WTC11 (cell line): ENCODE data around the gene ZNF423. TPM values are rescaled to one million over a fixed set of nuclear protein-coding genes. Genes with fewer than 3 reads are reported as not detected.

Experiments used
- ATAC-seq: fragments of 200-7000 bp; cut with Tn5 transposase; 2 replicates; pipeline ENCODE4 v1.10.0; 2021; ENCODE audit warnings: mild to moderate bottlenecking, moderate library complexity
- CTCF ChIA-PET: fragments of 300-600 bp; sonication (Branson Sonifier 250); formaldehyde crosslinking; loops from one replicate; lab custom pipeline; 2021; ENCODE audit warnings: antibody characterized with exemption; lab: Charles Lee
- POLR2A ChIA-PET: fragments of 350-600 bp; sonication (Branson Sonifier 250); formaldehyde crosslinking; loops from one replicate; lab custom pipeline; 2021; ENCODE audit warnings: antibody characterized with exemption; lab: Charles Lee
- DNase-seq: peaks from one replicate; pipeline ENCODE4 v3.0.0; 2021; ENCODE audit warnings: low spot score
- H3K27ac Mint-ChIP-seq: 2 replicates; pipeline ENCODE4 v1.8.0; 2021; ENCODE audit warnings: mixed read lengths
- H3K27me3 Mint-ChIP-seq: 2 replicates; pipeline ENCODE4 v1.8.0; 2021; ENCODE audit warnings: low read depth, mild to moderate bottlenecking, moderate library complexity, mixed read lengths
- H3K36me3 Mint-ChIP-seq: 2 replicates; pipeline ENCODE4 v1.8.0; 2021; ENCODE audit warnings: mixed read lengths
- H3K4me1 Mint-ChIP-seq: 2 replicates; pipeline ENCODE4 v1.8.0; 2022; ENCODE audit warnings: mixed read lengths
- H3K4me3 Mint-ChIP-seq: 2 replicates; pipeline ENCODE4 v1.8.0; 2021; ENCODE audit warnings: mild to moderate bottlenecking, moderate library complexity, mixed read lengths
- H3K9me3 Mint-ChIP-seq: 2 replicates; pipeline ENCODE4 v1.8.0; 2021; ENCODE audit warnings: mixed read lengths
- CDX4 ChIP-seq: fragments of 250-450 bp; sonication (Bioruptor Pico); IDR thresholded peaks from 2 replicates; pipeline ENCODE4 v1.9.0; 2021; ENCODE audit warnings: moderate library complexity, mild to moderate bottlenecking, inconsistent platforms, borderline replicate concordance
- ELF4 ChIP-seq: sonication (generic); formaldehyde crosslinking; IDR thresholded peaks from 2 replicates; pipeline ENCODE4 v1.8.1; 2022; ENCODE audit warnings: low read depth, mild to moderate bottlenecking, moderate library complexity, missing genetic modification reagents
- EMX1 ChIP-seq: fragments of 250-450 bp; sonication (Bioruptor Pico); IDR thresholded peaks from 2 replicates; pipeline ENCODE4 v1.8.0; 2021; ENCODE audit warnings: mild to moderate bottlenecking
- FOXJ3 ChIP-seq: sonication (generic); formaldehyde crosslinking; IDR thresholded peaks from 2 replicates; pipeline ENCODE4 v1.9.0; 2021; ENCODE audit warnings: missing genetic modification reagents, mild to moderate bottlenecking, borderline replicate concordance
- GABPB1 ChIP-seq: sonication (generic); formaldehyde crosslinking; IDR thresholded peaks from 2 replicates; pipeline ENCODE4 v1.8.1; 2023; ENCODE audit warnings: mild to moderate bottlenecking, missing genetic modification reagents
- GRHL2 ChIP-seq: fragments of 250-450 bp; sonication (Bioruptor Pico); IDR thresholded peaks from 2 replicates; pipeline ENCODE4 v1.8.0; 2022; ENCODE audit warnings: mild to moderate bottlenecking, moderate library complexity; ENCODE audit not compliant: insufficient replicate concordance, severe bottlenecking
- HMGA2 ChIP-seq: fragments of 250-450 bp; sonication (Bioruptor Pico); IDR thresholded peaks from 2 replicates; pipeline ENCODE4 v1.4.0; 2021; ENCODE audit warnings: mild to moderate bottlenecking, moderate library complexity
- JAZF1 ChIP-seq: fragments of 250-450 bp; sonication (Bioruptor Pico); IDR thresholded peaks from 2 replicates; pipeline ENCODE4 v1.9.0; 2021; ENCODE audit warnings: moderate library complexity, mild to moderate bottlenecking, inconsistent platforms
- MXD4 ChIP-seq: fragments of 250-450 bp; sonication (Bioruptor Pico); IDR thresholded peaks from 2 replicates; pipeline ENCODE4 v1.8.0; 2021; ENCODE audit warnings: mild to moderate bottlenecking, moderate library complexity, borderline replicate concordance
- MYBL2 ChIP-seq: sonication (generic); formaldehyde crosslinking; IDR thresholded peaks from 2 replicates; pipeline ENCODE4 v1.8.1; 2023; ENCODE audit warnings: mild to moderate bottlenecking, moderate library complexity, missing genetic modification reagents
- SP1 ChIP-seq: sonication (generic); formaldehyde crosslinking; conservative IDR thresholded peaks from 2 replicates; pipeline ENCODE4 v1.8.1; 2022; ENCODE audit warnings: missing genetic modification reagents
- USF1 ChIP-seq: sonication (generic); formaldehyde crosslinking; IDR thresholded peaks from 2 replicates; pipeline ENCODE4 v1.8.0; 2022; ENCODE audit warnings: mild to moderate bottlenecking, missing genetic modification reagents
- USF2 ChIP-seq: sonication (generic); formaldehyde crosslinking; IDR thresholded peaks from 2 replicates; pipeline ENCODE4 v1.8.1; 2023; ENCODE audit warnings: mild to moderate bottlenecking, missing genetic modification reagents, moderate library complexity
- ZNF219 ChIP-seq: sonication (generic); formaldehyde crosslinking; IDR thresholded peaks from 2 replicates; pipeline ENCODE4 v1.8.0; 2023; ENCODE audit warnings: missing genetic modification reagents, mild to moderate bottlenecking, borderline replicate concordance
- total RNA-seq: library from RNA; stranded (reverse); gene quantifications from 3 replicates; pipeline ENCODE4 v1.2.3, GENCODE V29; 2021
- TF ChIP-seq, protein P1 (sequence below): sonication (generic); formaldehyde crosslinking; IDR thresholded peaks from 2 replicates; pipeline ENCODE4 v1.8.1; 2022; ENCODE audit warnings: mild to moderate bottlenecking, moderate library complexity, missing genetic modification reagents
- TF ChIP-seq, protein P2 (sequence below): fragments of 250-450 bp; sonication (Bioruptor Pico); IDR thresholded peaks from 2 replicates; pipeline ENCODE4 v2.1.2; 2022; ENCODE audit warnings: mild to moderate bottlenecking, moderate library complexity
- TF ChIP-seq, protein P3 (sequence below): sonication (generic); formaldehyde crosslinking; IDR thresholded peaks from 2 replicates; pipeline ENCODE4 v1.8.1; 2022; ENCODE audit warnings: missing genetic modification reagents, borderline replicate concordance
- TF ChIP-seq, protein P4 (sequence below): sonication (generic); formaldehyde crosslinking; conservative IDR thresholded peaks from 2 replicates; pipeline ENCODE4 v1.8.1; 2022; ENCODE audit warnings: mild to moderate bottlenecking, missing genetic modification reagents

Gene ZNF423
- total RNA-seq, 1 experiment from 2014 or later, result 38.8 TPM

- ChIA-PET POLR2A (interaction anchor here (0.6 kb wide), 1 partner anchor 19 kb away, joined by 6 read pairs; no protein-coding TSS in a partner anchor), CTCF (interaction anchor here (2.7 to 3.2 kb wide), 4 partner anchors 8 to 403 kb away, joined by 6 to 20 read pairs (median 16); no protein-coding TSS in a partner anchor)
- ATAC-seq, result no peak
- Mint-ChIP-seq H3K27ac (no peak overlapping the region), H3K9me3 (no peaks in the 10 kb centered on the region), H3K27me3 (no peaks in the 10 kb centered on the region), H3K36me3 (no peaks in the 10 kb centered on the region), H3K4me1 (peaks cover 2% of the 10 kb centered on the region; the same call in 1 of the 2 replicates), H3K4me3 (no peak overlapping the region)
- no peak for DNase-seq
- TF ChIP-seq GABPB1 (no peak), MYBL2 (no peak), HMGA2 (no peak), MXD4 (CRISPR knock-in tag) (no peak), JAZF1 (CRISPR knock-in tag) (no peak), USF1 (CRISPR knock-in tag) (no peak), EMX1 (CRISPR knock-in tag) (no peak), CDX4 (CRISPR knock-in tag) (no peak)
- TF ChIP-seq, protein P1, sequence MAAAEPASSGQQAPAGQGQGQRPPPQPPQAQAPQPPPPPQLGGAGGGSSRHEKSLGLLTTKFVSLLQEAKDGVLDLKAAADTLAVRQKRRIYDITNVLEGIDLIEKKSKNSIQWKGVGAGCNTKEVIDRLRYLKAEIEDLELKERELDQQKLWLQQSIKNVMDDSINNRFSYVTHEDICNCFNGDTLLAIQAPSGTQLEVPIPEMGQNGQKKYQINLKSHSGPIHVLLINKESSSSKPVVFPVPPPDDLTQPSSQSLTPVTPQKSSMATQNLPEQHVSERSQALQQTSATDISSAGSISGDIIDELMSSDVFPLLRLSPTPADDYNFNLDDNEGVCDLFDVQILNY (CRISPR knock-in tag), result no peak
- TF ChIP-seq, protein P2, sequence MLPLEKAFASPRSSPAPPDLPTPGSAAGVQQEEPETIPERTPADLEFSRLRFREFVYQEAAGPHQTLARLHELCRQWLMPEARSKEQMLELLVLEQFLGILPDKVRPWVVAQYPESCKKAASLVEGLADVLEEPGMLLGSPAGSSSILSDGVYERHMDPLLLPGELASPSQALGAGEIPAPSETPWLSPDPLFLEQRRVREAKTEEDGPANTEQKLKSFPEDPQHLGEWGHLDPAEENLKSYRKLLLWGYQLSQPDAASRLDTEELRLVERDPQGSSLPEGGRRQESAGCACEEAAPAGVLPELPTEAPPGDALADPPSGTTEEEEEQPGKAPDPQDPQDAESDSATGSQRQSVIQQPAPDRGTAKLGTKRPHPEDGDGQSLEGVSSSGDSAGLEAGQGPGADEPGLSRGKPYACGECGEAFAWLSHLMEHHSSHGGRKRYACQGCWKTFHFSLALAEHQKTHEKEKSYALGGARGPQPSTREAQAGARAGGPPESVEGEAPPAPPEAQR (CRISPR knock-in tag), result no peak
Measured at GRCh38 chr16:49554681-49555080, 301.2 kb downstream of the ZNF423 start.

DNA sequence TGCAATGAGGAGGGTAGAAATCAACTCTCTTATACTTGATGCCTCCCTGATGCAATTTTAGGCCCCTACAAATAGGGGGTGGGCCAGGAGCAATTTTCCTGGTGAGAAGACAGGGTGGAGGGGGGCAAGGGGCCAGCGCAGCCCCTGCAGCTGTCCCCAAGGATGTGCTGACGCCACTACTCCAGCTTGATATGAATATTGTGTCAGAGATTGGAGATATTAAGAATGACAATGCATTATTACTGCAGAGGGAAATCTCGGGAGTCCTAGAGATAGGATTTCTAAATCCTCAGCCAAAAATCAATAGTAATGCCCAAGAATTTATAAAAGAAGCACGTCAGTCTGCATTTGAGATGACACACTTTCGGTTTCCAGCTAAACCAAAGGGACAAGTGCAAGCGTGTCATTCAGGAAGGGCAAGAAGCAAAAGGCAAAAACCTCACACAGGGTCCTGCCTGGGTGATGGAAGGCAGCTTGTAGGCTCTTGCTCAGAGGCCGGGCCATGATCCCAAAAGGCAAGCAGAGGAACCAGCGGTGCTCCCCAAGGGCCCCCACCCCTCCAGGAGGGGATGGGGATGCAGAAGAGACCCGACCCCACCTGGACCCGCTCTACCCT lies 303.5 kb downstream of the ZNF423 start:
- ATAC-seq (no peak), DNase-seq (no peak)
- Mint-ChIP-seq H3K4me1 (peaks cover 19% of the 10 kb centered on the region), H3K9me3 (no peaks in the 10 kb centered on the region), H3K36me3 (no peaks in the 10 kb centered on the region), H3K27me3 (no peaks in the 10 kb centered on the region), H3K4me3 (no peak overlapping the region), H3K27ac (no peak overlapping the region)
- CTCF ChIA-PET, result interaction anchor here (1.7 kb wide), 1 partner anchor 40 kb away, joined by 7 read pairs; no protein-coding TSS in a partner anchor
- no peak for TF ChIP-seq FOXJ3 (CRISPR knock-in tag)
- TF ChIP-seq ELF4, result no peak
- TF ChIP-seq USF2 (CRISPR knock-in tag), result no peak
- TF ChIP-seq, protein P3, sequence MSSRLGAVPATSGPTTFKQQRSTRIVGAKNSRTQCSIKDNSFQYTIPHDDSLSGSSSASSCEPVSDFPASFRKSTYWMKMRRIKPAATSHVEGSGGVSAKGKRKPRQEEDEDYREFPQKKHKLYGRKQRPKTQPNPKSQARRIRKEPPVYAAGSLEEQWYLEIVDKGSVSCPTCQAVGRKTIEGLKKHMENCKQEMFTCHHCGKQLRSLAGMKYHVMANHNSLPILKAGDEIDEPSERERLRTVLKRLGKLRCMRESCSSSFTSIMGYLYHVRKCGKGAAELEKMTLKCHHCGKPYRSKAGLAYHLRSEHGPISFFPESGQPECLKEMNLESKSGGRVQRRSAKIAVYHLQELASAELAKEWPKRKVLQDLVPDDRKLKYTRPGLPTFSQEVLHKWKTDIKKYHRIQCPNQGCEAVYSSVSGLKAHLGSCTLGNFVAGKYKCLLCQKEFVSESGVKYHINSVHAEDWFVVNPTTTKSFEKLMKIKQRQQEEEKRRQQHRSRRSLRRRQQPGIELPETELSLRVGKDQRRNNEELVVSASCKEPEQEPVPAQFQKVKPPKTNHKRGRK (CRISPR knock-in tag), result no peak
- TF ChIP-seq ZNF219 (CRISPR knock-in tag), result no peak
- no peak for TF ChIP-seq SP1
- TF ChIP-seq GRHL2 (CRISPR knock-in tag), result no peak
- TF ChIP-seq, protein P4, sequence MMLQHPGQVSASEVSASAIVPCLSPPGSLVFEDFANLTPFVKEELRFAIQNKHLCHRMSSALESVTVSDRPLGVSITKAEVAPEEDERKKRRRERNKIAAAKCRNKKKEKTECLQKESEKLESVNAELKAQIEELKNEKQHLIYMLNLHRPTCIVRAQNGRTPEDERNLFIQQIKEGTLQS, result no peak
- POLR2A ChIA-PET, result no interaction called here
